ENCODE measurements around the gene PTK7.
A peak's percentile ranks its signal among the peaks of the same experiment; 100 is the strongest.

- TF ChIP-seq POLR2A (IDR thresholded peaks at IDR 0.05) (peak; percentile 21), CTCF (IDR thresholded peaks at IDR 0.05) (peak in 1 of 3 experiments; percentile 21)
Observed at GRCh38 chr6:43059168-43060033, 16.7 kb upstream of the PTK7 start, which contains the start of the genes KLC4 and MRPL2.
